Endodermal cell (in vitro differentiated cells): ENCODE data around the gene TBL3. TPM values are rescaled to one million over a fixed set of nuclear protein-coding genes. Genes with fewer than 3 reads are reported as not detected.
A peak's percentile ranks its signal among the peaks of the same experiment; 100 is the strongest.

Source experiments
- DNase-seq: peaks from one replicate; pipeline ENCODE4 v3.0.0-alpha.2; 2017
- H3K27ac ChIP-seq: 2 replicates; pipeline ENCODE4 v1.5.1; 2013; ENCODE audit warnings: mild to moderate bottlenecking, low read depth, low read length, moderate library complexity
- H3K27me3 ChIP-seq: 2 replicates; pipeline ENCODE4 v1.6.1; 2013; ENCODE audit warnings: mild to moderate bottlenecking, low read length, moderate library complexity; ENCODE audit not compliant: insufficient read depth, control insufficient read depth, poor library complexity, severe bottlenecking
- H3K36me3 ChIP-seq: 2 replicates; pipeline ENCODE4 v1.7.0; 2013; ENCODE audit warnings: mild to moderate bottlenecking, low read length, moderate library complexity; ENCODE audit not compliant: control insufficient read depth, insufficient read depth
- H3K4me1 ChIP-seq: one replicate; pipeline ENCODE4 v1.7.0; 2013; ENCODE audit warnings: low read length; ENCODE audit not compliant: control insufficient read depth, insufficient read depth
- H3K4me3 ChIP-seq: 2 replicates; pipeline ENCODE4 v1.5.1; 2013; ENCODE audit warnings: mild to moderate bottlenecking, low read length, moderate library complexity
- H3K9ac ChIP-seq: 2 replicates; pipeline ENCODE4 v1.6.1; 2013; ENCODE audit warnings: mild to moderate bottlenecking, low read length, moderate library complexity; ENCODE audit not compliant: poor library complexity, severe bottlenecking; ENCODE audit errors: extremely low read depth
- H3K9me3 ChIP-seq: 2 replicates; pipeline ENCODE4 v1.6.1; 2013; ENCODE audit warnings: mild to moderate bottlenecking, low read length, moderate library complexity; ENCODE audit not compliant: control insufficient read depth
- H3K27ac Mint-ChIP-seq: 2 replicates; pipeline ENCODE4 v1.8.0; 2020; ENCODE audit warnings: mixed read lengths
- H3K27me3 Mint-ChIP-seq: 2 replicates; pipeline ENCODE4 v1.8.0; 2021; ENCODE audit warnings: mild to moderate bottlenecking, mixed read lengths; ENCODE audit not compliant: insufficient read depth
- H3K36me3 Mint-ChIP-seq: 2 replicates; pipeline ENCODE4 v1.8.0; 2020; ENCODE audit warnings: low read depth, mixed read lengths
- H3K4me1 Mint-ChIP-seq: 2 replicates; pipeline ENCODE4 v1.8.0; 2020; ENCODE audit warnings: mixed read lengths
- H3K4me3 Mint-ChIP-seq: 2 replicates; pipeline ENCODE4 v1.8.0; 2020; ENCODE audit warnings: mild to moderate bottlenecking, moderate library complexity, mixed read lengths
- H3K9me3 Mint-ChIP-seq: 2 replicates; pipeline ENCODE4 v1.8.0; 2020; ENCODE audit warnings: mild to moderate bottlenecking, mixed read lengths
- CTCF ChIP-seq: fragments of 200-600 bp; sonication (generic); conservative IDR thresholded peaks from 2 replicates; pipeline ENCODE4 v1.5.0; 2021; ENCODE audit warnings: antibody characterized with exemption, mild to moderate bottlenecking
- WGBS, 2 experiments: methylation state at CpG; one replicate each; pipeline versions ENCODE4 v1.1.5 to v1.1.7; 2013; ENCODE audit warnings: missing lambda C conversion rate in 2 of 2, mixed read lengths in 1 of 2; ENCODE audit not compliant: insufficient coverage in 1 of 2, insufficient read length in 1 of 2; 5-methylcytosine and 5-hydroxymethylcytosine counted together
- total RNA-seq, 2 donors: library from RNA; stranded (reverse); fragmentation: NEBNext Ultra II Directional in 1 of 2; extraction: Animal tissue kit (Norgen Biotek cat#: 25700) in 1 of 2; gene quantifications; 2 replicates in 1 of 2; 3 replicates in 1 of 2; pipeline ENCODE4 v1.2.1, GENCODE V29; 2021

Gene TBL3
- total RNA-seq, 2 donors from 2014 or later: 43.4 to 49.7 TPM

DNA sequence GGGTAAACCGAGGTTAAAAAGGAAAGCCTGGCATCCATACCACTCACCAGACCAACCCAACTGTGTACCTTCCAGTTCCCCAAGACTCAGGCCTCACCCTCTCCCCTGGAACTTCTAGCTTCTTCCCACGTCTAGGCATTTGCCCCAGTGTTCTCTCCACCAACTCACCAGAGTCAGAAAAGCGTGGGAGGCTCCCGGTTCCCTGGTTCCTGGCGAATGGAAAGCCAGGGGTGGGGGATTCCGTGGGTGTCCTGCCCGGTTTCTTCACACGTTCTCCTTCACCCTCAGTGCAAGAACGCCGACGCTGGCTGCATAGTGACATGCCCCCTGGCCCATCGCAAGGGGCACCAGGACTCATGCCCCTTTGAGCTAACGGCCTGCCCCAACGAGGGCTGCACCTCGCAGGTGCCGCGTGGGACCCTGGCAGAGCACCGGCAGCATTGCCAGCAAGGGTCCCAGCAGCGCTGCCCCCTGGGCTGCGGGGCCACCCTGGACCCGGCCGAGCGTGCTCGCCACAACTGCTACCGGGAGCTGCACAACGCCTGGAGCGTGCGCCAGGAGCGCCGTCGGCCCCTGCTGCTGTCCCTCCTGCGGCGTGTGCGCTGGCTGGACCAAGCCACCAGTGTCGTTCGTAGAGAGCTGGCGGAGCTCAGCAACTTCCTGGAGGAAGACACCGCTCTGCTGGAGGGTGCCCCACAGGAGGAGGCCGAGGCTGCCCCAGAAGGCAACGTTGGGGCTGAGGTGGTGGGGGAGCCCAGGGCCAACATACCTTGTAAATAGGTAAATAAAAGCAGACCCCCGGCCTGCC lies 3.5 kb upstream of the TBL3 start:
- H3K27me3 ChIP-seq: no peaks in the 10 kb centered on the region

DNA sequence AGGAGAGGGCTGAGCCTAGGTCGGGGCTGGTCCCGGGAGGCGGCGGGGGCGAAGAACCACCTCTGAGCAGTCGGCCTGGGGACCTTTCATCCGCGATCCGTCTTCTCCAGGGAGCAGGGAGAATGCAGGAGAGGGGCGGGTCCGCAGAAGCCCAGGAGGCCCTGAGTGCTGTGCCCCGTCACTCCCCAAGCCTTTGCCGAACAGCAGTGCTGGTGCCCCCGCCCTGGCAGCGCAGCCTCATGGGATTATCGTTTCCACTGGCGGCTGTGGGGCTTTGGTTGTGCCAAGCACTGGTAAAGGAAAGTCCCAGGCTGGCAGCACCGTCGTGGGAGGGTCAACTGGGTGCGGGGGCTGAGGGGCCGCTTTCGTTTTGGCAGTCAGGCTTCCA lies 631 bp downstream of the TBL3 start:
- no peak for TF ChIP-seq CTCF
- Histone ChIP-seq H3K4me3 (peak overlapping the region; percentile 90), H3K36me3 (peaks cover 16% of the 10 kb centered on the region), H3K9me3 (no peaks in the 10 kb centered on the region), H3K4me1 (no peaks in the 10 kb centered on the region), H3K27me3 (no peaks in the 10 kb centered on the region), H3K27ac (peak overlapping the region; percentile 49), H3K9ac (peak overlapping the region; percentile 73)
- 4 to 5% methylated on average over 16 to 22 of the region's 22 CpGs for WGBS, 2 experiments
- peaks cover 8% of the 10 kb centered on the region for H3K4me1 Mint-ChIP-seq
- peaks cover 13% of the 10 kb centered on the region for H3K36me3 Mint-ChIP-seq
- no peaks in the 10 kb centered on the region for H3K9me3 Mint-ChIP-seq
- DNase-seq: no peak
- peak overlapping the region; percentile 92 for H3K4me3 Mint-ChIP-seq
- H3K27ac Mint-ChIP-seq: peak overlapping the region; percentile 93
- no peaks in the 10 kb centered on the region for H3K27me3 Mint-ChIP-seq

More for the DNA sequence above, 3.5 kb upstream of the TBL3 start:
- H3K9ac ChIP-seq: no peak overlapping the region
- no peak overlapping the region for H3K27ac Mint-ChIP-seq
- H3K36me3 ChIP-seq: peaks cover 8% of the 10 kb centered on the region
- no peak for DNase-seq
- peaks cover 16% of the 10 kb centered on the region for H3K4me1 Mint-ChIP-seq
- no peaks in the 10 kb centered on the region for H3K9me3 ChIP-seq
- H3K4me3 Mint-ChIP-seq: no peak overlapping the region
- H3K27me3 Mint-ChIP-seq: no peaks in the 10 kb centered on the region
- 92 to 95% methylated on average over 30 to 41 of the region's 41 CpGs for WGBS, 2 experiments
- no peak overlapping the region for H3K27ac ChIP-seq
- TF ChIP-seq CTCF: no peak
- no peak overlapping the region for H3K4me3 ChIP-seq
- peaks cover 9% of the 10 kb centered on the region for H3K36me3 Mint-ChIP-seq
- H3K4me1 ChIP-seq: peaks cover 2% of the 10 kb centered on the region
- H3K9me3 Mint-ChIP-seq: no peaks in the 10 kb centered on the region

GRCh38 chr16:1973461-1974156 lies 1.8 kb downstream of the TBL3 start:
- H3K9me3 Mint-ChIP-seq: no peaks in the 10 kb centered on the region
- peak overlapping the region; percentile 92 for H3K4me3 Mint-ChIP-seq
- H3K9ac ChIP-seq: no peak overlapping the region
- no peak overlapping the region for H3K27ac Mint-ChIP-seq
- H3K27me3 ChIP-seq: peaks cover 2% of the 10 kb centered on the region
- no peaks in the 10 kb centered on the region for H3K4me1 ChIP-seq
- no peak overlapping the region for H3K27ac ChIP-seq
- peaks cover 8% of the 10 kb centered on the region for H3K4me1 Mint-ChIP-seq
- no peaks in the 10 kb centered on the region for H3K9me3 ChIP-seq
- H3K27me3 Mint-ChIP-seq: no peaks in the 10 kb centered on the region
- 91 to 93% methylated on average over 10 to 16 of the region's 16 CpGs for WGBS, 2 experiments
- peaks cover 13% of the 10 kb centered on the region for H3K36me3 Mint-ChIP-seq
- peaks cover 21% of the 10 kb centered on the region for H3K36me3 ChIP-seq
- TF ChIP-seq CTCF: no peak
- H3K4me3 ChIP-seq: no peak overlapping the region
- DNase-seq: no peak
